H9 (cell line): ENCODE measurements around the gene QSOX1. TPM values are rescaled to one million over a fixed set of nuclear protein-coding genes. Genes with fewer than 3 reads are reported as not detected.

Source experiments
- DNase-seq: peaks from one replicate; pipeline ENCODE4 v3.0.0-alpha.2; 2017
- H2AFZ ChIP-seq: one replicate; pipeline ENCODE4 v1.6.1; 2013; ENCODE audit warnings: mild to moderate bottlenecking, low read length, control low read depth, moderate library complexity
- H2AK5ac ChIP-seq: 2 replicates; pipeline ENCODE4 v1.6.1; 2013; ENCODE audit warnings: low read length, control low read depth, mixed read lengths; ENCODE audit not compliant: insufficient read length
- H2BK120ac ChIP-seq: one replicate; pipeline ENCODE4 v1.6.1; 2013; ENCODE audit warnings: low read depth, mild to moderate bottlenecking, low read length, control low read depth, inconsistent platforms; ENCODE audit not compliant: poor library complexity, severe bottlenecking
- H2BK12ac ChIP-seq: 2 replicates; pipeline ENCODE4 v1.6.1; 2013; ENCODE audit warnings: low read length, control low read depth, mixed read lengths, low read depth; ENCODE audit not compliant: insufficient read length
- H2BK15ac ChIP-seq: 2 replicates; pipeline ENCODE4 v1.6.1; 2013; ENCODE audit warnings: low read depth, low read length, control low read depth
- H2BK20ac ChIP-seq: one replicate; pipeline ENCODE4 v1.6.1; 2013; ENCODE audit warnings: low read depth, mild to moderate bottlenecking, low read length, control low read depth, inconsistent platforms; ENCODE audit not compliant: poor library complexity, severe bottlenecking
- H2BK5ac ChIP-seq: 2 replicates; pipeline ENCODE4 v1.6.1; 2013; ENCODE audit warnings: low read length, control low read depth, mixed read lengths; ENCODE audit not compliant: insufficient read length
- H3K14ac ChIP-seq: 2 replicates; pipeline ENCODE4 v1.6.1; 2013; ENCODE audit warnings: low read length, control low read depth; ENCODE audit not compliant: insufficient read depth
- H3K18ac ChIP-seq: 2 replicates; pipeline ENCODE4 v1.6.1; 2013; ENCODE audit warnings: low read depth, mild to moderate bottlenecking, mixed read lengths, low read length, control low read depth; ENCODE audit not compliant: insufficient read length
- H3K23ac ChIP-seq: 2 replicates; pipeline ENCODE4 v1.6.1; 2013; ENCODE audit warnings: low read length, control low read depth, mixed read lengths, low read depth; ENCODE audit not compliant: insufficient read length
- H3K23me2 ChIP-seq: 2 replicates; pipeline ENCODE4 v1.6.1; 2013; ENCODE audit warnings: low read depth, mild to moderate bottlenecking, mixed read lengths, low read length, control low read depth; ENCODE audit not compliant: insufficient read length, poor library complexity, severe bottlenecking
- H3K27ac ChIP-seq: 2 replicates; pipeline ENCODE4 v1.5.1; 2013; ENCODE audit warnings: low read length, control low read depth, mixed read lengths, low read depth; ENCODE audit not compliant: insufficient read length
- H3K27me3 ChIP-seq: 2 replicates; pipeline ENCODE4 v1.6.1; 2013; ENCODE audit warnings: low read length, control low read depth, inconsistent platforms; ENCODE audit not compliant: insufficient read depth
- H3K4ac ChIP-seq: 2 replicates; pipeline ENCODE4 v1.6.1; 2013; ENCODE audit warnings: low read depth, mild to moderate bottlenecking, control low read depth, inconsistent platforms, low read length, moderate library complexity
- H3K4me1 ChIP-seq: 2 replicates; pipeline ENCODE4 v1.6.1; 2013; ENCODE audit warnings: low read length, control low read depth, inconsistent platforms; ENCODE audit not compliant: insufficient read depth
- H3K4me2 ChIP-seq: 2 replicates; pipeline ENCODE4 v1.6.1; 2013; ENCODE audit warnings: low read length, control low read depth, mixed read lengths; ENCODE audit not compliant: insufficient read length, insufficient read depth
- H3K56ac ChIP-seq: 2 replicates; pipeline ENCODE4 v1.6.1; 2013; ENCODE audit warnings: low read depth, mild to moderate bottlenecking, mixed read lengths, low read length, control low read depth; ENCODE audit not compliant: insufficient read length
- H3K79me1 ChIP-seq: 2 replicates; pipeline ENCODE4 v1.6.1; 2013; ENCODE audit warnings: low read depth, mild to moderate bottlenecking, moderate library complexity, low read length, control low read depth, inconsistent platforms; ENCODE audit not compliant: insufficient read depth, poor library complexity, severe bottlenecking
- H3K79me2 ChIP-seq: 2 replicates; pipeline ENCODE4 v1.6.1; 2013; ENCODE audit warnings: low read length, control low read depth, inconsistent platforms; ENCODE audit not compliant: insufficient read depth
- H3K9ac ChIP-seq: 2 replicates; pipeline ENCODE4 v1.6.1; 2013; ENCODE audit warnings: low read length, control low read depth, mixed read lengths; ENCODE audit not compliant: insufficient read length; ENCODE audit errors: extremely low read depth
- H3K9me3 ChIP-seq: one replicate; pipeline ENCODE4 v1.6.1; 2013; ENCODE audit warnings: low read depth, low read length, inconsistent platforms; ENCODE audit not compliant: control insufficient read depth
- H3T11ph ChIP-seq: one replicate; pipeline ENCODE4 v1.6.1; 2013; ENCODE audit warnings: mild to moderate bottlenecking, low read length, control low read depth, inconsistent platforms
- H4K20me1 ChIP-seq: one replicate; pipeline ENCODE4 v1.6.1; 2013; ENCODE audit not compliant: control insufficient read depth, insufficient read length, insufficient read depth
- H4K5ac ChIP-seq: 2 replicates; pipeline ENCODE4 v1.6.1; 2013; ENCODE audit warnings: low read depth, mild to moderate bottlenecking, mixed read lengths, low read length, control low read depth; ENCODE audit not compliant: insufficient read length
- H4K8ac ChIP-seq: replicated peaks from 2 replicates; pipeline ENCODE4 v1.6.1; 2013; ENCODE audit warnings: low read length, control low read depth, mixed read lengths, low read depth; ENCODE audit not compliant: insufficient read length
- H4K91ac ChIP-seq: 2 replicates; pipeline ENCODE4 v1.6.1; 2013; ENCODE audit warnings: low read depth, mild to moderate bottlenecking, moderate library complexity, mixed read lengths, low read length, control low read depth; ENCODE audit not compliant: insufficient read length
- H3K27ac Mint-ChIP-seq, 3 experiments: 2 replicates in 2 of 3; 3 replicates in 1 of 3; pipeline ENCODE4 v1.8.0; 2020 to 2021; ENCODE audit warnings: mixed read lengths in 3 of 3, mild to moderate bottlenecking in 1 of 3, moderate library complexity in 1 of 3
- H3K27me3 Mint-ChIP-seq: 2 replicates; pipeline ENCODE4 v1.8.0; 2021; ENCODE audit warnings: low read depth, mild to moderate bottlenecking, moderate library complexity, mixed read lengths
- H3K36me3 Mint-ChIP-seq, 3 experiments: 2 replicates in 2 of 3; 3 replicates in 1 of 3; pipeline ENCODE4 v1.8.0; 2020 to 2021; ENCODE audit warnings: low read depth in 3 of 3, mixed read lengths in 3 of 3; ENCODE audit not compliant: insufficient read depth in 1 of 3
- H3K4me1 Mint-ChIP-seq, 2 experiments: 2 replicates each; pipeline ENCODE4 v1.8.0; 2020; ENCODE audit warnings: mixed read lengths in 2 of 2
- H3K4me3 Mint-ChIP-seq, 2 experiments: 2 replicates in 1 of 2; 3 replicates in 1 of 2; pipeline ENCODE4 v1.8.0; 2020 to 2021; ENCODE audit warnings: mild to moderate bottlenecking in 2 of 2, mixed read lengths in 2 of 2, moderate library complexity in 1 of 2
- H3K9me3 Mint-ChIP-seq, 2 experiments: 2 replicates in 1 of 2; 3 replicates in 1 of 2; pipeline ENCODE4 v1.8.0; 2020; ENCODE audit warnings: mild to moderate bottlenecking in 2 of 2, mixed read lengths in 2 of 2, moderate library complexity in 1 of 2
- CTCF ChIP-seq: fragments of 200-600 bp; sonication (generic); conservative IDR thresholded peaks from 3 replicates; pipeline ENCODE4 v1.8.0; 2021; ENCODE audit warnings: antibody characterized with exemption, mild to moderate bottlenecking
- WGBS: extraction: QIAGEN DNeasy Blood & Tissue Kit; methylation state at CpG from one replicate; pipeline ENCODE4 v1.1.7; 2013; ENCODE audit warnings: missing lambda C conversion rate, low lambda C conversion rate, mixed read lengths; ENCODE audit not compliant: insufficient read length; ENCODE audit errors: extremely low coverage; 5-methylcytosine and 5-hydroxymethylcytosine counted together
- total RNA-seq: library from RNA; stranded (reverse); gene quantifications from 2 replicates; pipeline ENCODE4 v1.2.1, GENCODE V29; 2021

Gene QSOX1
- total RNA-seq, 1 experiment from 2014 or later, result 79.2 TPM

- H3K4ac ChIP-seq, result no peak overlapping the region
- H2AFZ ChIP-seq, result no peak overlapping the region
- H3K9me3 ChIP-seq, result no peaks in the 10 kb centered on the region
- WGBS, result no CpG with 5 or more reads among the region's 8 CpGs
- no peak overlapping the region for H3K18ac ChIP-seq
- Mint-ChIP-seq H3K4me3 (no peak overlapping the region), H3K4me1 (peaks cover 3 to 5% of the 10 kb centered on the region in 2 experiments; a peak in 3 of 4 replicates), H3K27ac (no peak overlapping the region; a peak in 1 of 7 replicates), H3K9me3 (no peaks in the 10 kb centered on the region), H3K27me3 (no peaks in the 10 kb centered on the region), H3K36me3 (peaks cover 5 to 7% (median 5%) of the 10 kb centered on the region in 3 experiments; a peak in 4 of 7 replicates)
- no peak overlapping the region for H3K56ac ChIP-seq
- H2BK5ac ChIP-seq, result no peak overlapping the region
- no peak overlapping the region for H3K27ac ChIP-seq
- no peak overlapping the region for H2BK20ac ChIP-seq
- H3K27me3 ChIP-seq, result no peaks in the 10 kb centered on the region
- H3K23me2 ChIP-seq, result no peaks in the 10 kb centered on the region
- H4K91ac ChIP-seq, result no peak overlapping the region
- no peaks in the 10 kb centered on the region for H3K79me2 ChIP-seq
- no peaks in the 10 kb centered on the region for H4K20me1 ChIP-seq
- DNase-seq, result no peak
- H2BK15ac ChIP-seq, result no peak overlapping the region
- H2BK120ac ChIP-seq, result no peak overlapping the region
- no peak overlapping the region for H2AK5ac ChIP-seq
- H2BK12ac ChIP-seq, result no peak overlapping the region
- no peaks in the 10 kb centered on the region for H3K4me1 ChIP-seq
- no peak for TF ChIP-seq CTCF
- no peak overlapping the region for H3K9ac ChIP-seq
- no peaks in the 10 kb centered on the region for H3K79me1 ChIP-seq
- no peak overlapping the region for H3K23ac ChIP-seq
- no peak overlapping the region for H3T11ph ChIP-seq
- no peak overlapping the region for H3K14ac ChIP-seq
- H4K8ac ChIP-seq, result no peak overlapping the region
- H4K5ac ChIP-seq, result no peak overlapping the region
- H3K4me2 ChIP-seq, result no peak overlapping the region
These were observed 19.3 kb downstream of the QSOX1 start for GRCh38 chr1:180173952-180174351.
